ENCODE measurements around the gene ARRDC3. TPM values are rescaled to one million over a fixed set of nuclear protein-coding genes. Genes with fewer than 3 reads are reported as not detected.

Gene ARRDC3
- total and polyA plus RNA-seq, 2 experiments from 2014 or later: 11.9 to 16.5 TPM

- H3K9me2 ChIP-seq (ENCODE audit: insufficient read depth): no peaks in the 10 kb centered on the region
- Mint-ChIP-seq H3K4me1 (no peaks in the 10 kb centered on the region), H3K9me3 (no peaks in the 10 kb centered on the region), H3K27me3 (ENCODE audit: insufficient read depth, low read depth, poor library complexity) (peaks cover 3% of the 10 kb centered on the region), H3K36me3 (ENCODE audit: low read depth) (peaks cover 27% of the 10 kb centered on the region; the same call in 2 of the 3 replicates), H3K4me3 (no peak overlapping the region), H3K27ac (no peak overlapping the region)
- peaks cover 4% of the 10 kb centered on the region for H3K36me3 ChIP-seq (ENCODE audit: insufficient read depth)
- H3K27ac ChIP-seq (ENCODE audit: low read depth): no peak overlapping the region
- no peak overlapping the region for H3K4me3 ChIP-seq
- no peak overlapping the region for H3K4me2 ChIP-seq
- H3K27me3 ChIP-seq (ENCODE audit: insufficient read depth): no peaks in the 10 kb centered on the region
- H4K20me1 ChIP-seq (replicated peaks; ENCODE audit: insufficient read depth): no peaks in the 10 kb centered on the region
- no peak overlapping the region for H2AFZ ChIP-seq
- H3F3A ChIP-seq (replicated peaks; ENCODE audit: low read depth): no peaks in the 10 kb centered on the region
- no peak for TF ChIP-seq EZH2 (IDR thresholded peaks at IDR 0.05; ENCODE audit: low read depth, unreplicated experiment)
- TF ChIP-seq ZNF114 (CRISPR knock-in tag; IDR thresholded peaks at IDR 0.05): no peak
- no peak for TF ChIP-seq ZNF331 (CRISPR knock-in tag; IDR thresholded peaks at IDR 0.05; ENCODE audit: low read depth)
- TF ChIP-seq REST (IDR thresholded peaks at IDR 0.05; ENCODE audit: unreplicated experiment): no peak
- TF ChIP-seq CTCF (conservative IDR thresholded peaks at IDR 0.05; ENCODE audit: low read depth in 2 of 2): no peak
- no peak for TF ChIP-seq ETS1 (IDR thresholded peaks at IDR 0.05)
- H3K79me2 ChIP-seq (replicated peaks; ENCODE audit: insufficient read depth): no peaks in the 10 kb centered on the region
- DNase-seq (ENCODE audit: low spot score) (no peak), ATAC-seq (no peak)
- H3K4me1 ChIP-seq (ENCODE audit: insufficient read depth): no peaks in the 10 kb centered on the region
These were observed 17.6 kb downstream of the ARRDC3 start for GRCh38 chr5:91365498-91365897.

GRCh38 chr5:91362935-91363334 is 20.2 kb downstream of the ARRDC3 start:
- Histone ChIP-seq H3K4me3 (no peak overlapping the region), H4K20me1 (replicated peaks; ENCODE audit: insufficient read depth) (no peaks in the 10 kb centered on the region), H3F3A (replicated peaks; ENCODE audit: low read depth) (no peaks in the 10 kb centered on the region), H3K79me2 (replicated peaks; ENCODE audit: insufficient read depth) (no peaks in the 10 kb centered on the region), H3K27ac (ENCODE audit: low read depth) (no peak overlapping the region), H3K4me1 (ENCODE audit: insufficient read depth) (peaks cover 4% of the 10 kb centered on the region; the same call in 1 of the 2 replicates), H3K9me2 (ENCODE audit: insufficient read depth) (no peaks in the 10 kb centered on the region), H3K4me2 (no peak overlapping the region), H2AFZ (0 out of 2 replicates have a peak overlapping the region, but pooled peaks have one; percentile 70), H3K36me3 (ENCODE audit: insufficient read depth) (no peaks in the 10 kb centered on the region), H3K27me3 (ENCODE audit: insufficient read depth) (no peaks in the 10 kb centered on the region)
- DNase-seq (ENCODE audit: low spot score): no peak
- H3K9me3 Mint-ChIP-seq: no peaks in the 10 kb centered on the region
- ATAC-seq: no peak
- no peak overlapping the region for H3K4me3 Mint-ChIP-seq
- no peak overlapping the region for H3K27ac Mint-ChIP-seq
- peaks cover 3% of the 10 kb centered on the region for H3K27me3 Mint-ChIP-seq (ENCODE audit: insufficient read depth, low read depth, poor library complexity)
- H3K36me3 Mint-ChIP-seq (ENCODE audit: low read depth): peaks cover 6% of the 10 kb centered on the region; the same call in 2 of the 3 replicates
- no peaks in the 10 kb centered on the region; the same call in 2 of the 3 replicates for H3K4me1 Mint-ChIP-seq
- TF ChIP-seq CTCF (conservative IDR thresholded peaks at IDR 0.05; ENCODE audit: low read depth in 2 of 2) (no peak), EZH2phosphoT487 (IDR thresholded peaks at IDR 0.05; ENCODE audit: unreplicated experiment) (no peak), STAT1 (IDR thresholded peaks at IDR 0.05; ENCODE audit: unreplicated experiment) (no peak), EZH2 (IDR thresholded peaks at IDR 0.05; ENCODE audit: low read depth, unreplicated experiment) (no peak), NANOG (IDR thresholded peaks at IDR 0.05; ENCODE audit: borderline replicate concordance) (no peak), CREB1 (CRISPR knock-in tag; IDR thresholded peaks at IDR 0.05; ENCODE audit: low read depth) (no peak), JUNB (IDR thresholded peaks at IDR 0.05; ENCODE audit: unreplicated experiment) (no peak), ZNF114 (CRISPR knock-in tag; IDR thresholded peaks at IDR 0.05) (no peak), POLR2AphosphoS5 (IDR thresholded peaks at IDR 0.05; ENCODE audit: low read depth) (no peak)
